ENCODE results near the gene JUNB. TPM values are rescaled to one million over a fixed set of nuclear protein-coding genes. Genes with fewer than 3 reads are reported as not detected.

Gene JUNB
- total RNA-seq, 1 experiment from 2014 or later, result 76.8 TPM

DNA sequence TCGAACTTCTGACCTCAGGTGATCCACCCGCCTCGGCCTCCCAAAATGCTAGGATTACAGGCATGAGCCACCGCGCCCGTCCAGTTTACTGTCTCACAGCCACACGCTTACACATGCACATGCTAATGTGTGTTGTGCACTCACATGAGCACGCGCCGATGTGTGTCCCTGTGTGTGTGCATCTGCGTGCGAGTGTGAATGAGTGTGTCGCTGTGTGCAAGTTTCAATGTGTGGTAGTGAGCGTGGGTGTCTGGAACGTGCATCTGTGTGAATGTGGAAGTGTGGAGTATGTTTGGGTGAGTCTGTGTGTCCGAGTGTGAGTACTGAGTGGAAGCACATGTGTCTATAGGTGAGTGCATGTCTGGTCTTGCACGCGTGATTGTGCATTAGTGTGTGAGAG is 51.2 kb downstream of the JUNB start:
- no peak for DNase-seq (ENCODE audit: low read depth)

Other genes starting within 250 kb of the JUNB start
- 5.5 and 6.0 TPM in 2 replicates for gene ZNF564, start 240.0 kb upstream of the JUNB start, total RNA-seq (2014; rRNA removed)
- gene ZNF490, start 180.7 kb upstream of the JUNB start, total RNA-seq (2014; rRNA removed), result 6.4 and 10.3 TPM in 2 replicates
- gene ZNF791, start 180.6 kb upstream of the JUNB start, total RNA-seq (2014; rRNA removed), result 8.4 and 11.5 TPM in 2 replicates
- gene MAN2B1, start 124.7 kb upstream of the JUNB start, total RNA-seq (2014; rRNA removed), result 48.1 and 73.8 TPM in 2 replicates
- 9.1 and 10.0 TPM in 2 replicates for gene WDR83, start 124.7 kb upstream of the JUNB start, total RNA-seq (2014; rRNA removed)
- 106 and 109 TPM in 2 replicates for gene DHPS, start 109.6 kb upstream of the JUNB start, total RNA-seq (2014; rRNA removed)
- not detected in 2 replicates for gene GNG14, start 103.5 kb upstream of the JUNB start, total RNA-seq (2014; rRNA removed)
- gene FBXW9, start 94.9 kb upstream of the JUNB start, total RNA-seq (2014; rRNA removed), result 8.1 and 8.7 TPM in 2 replicates
- 41.0 and 56.0 TPM in 2 replicates for gene TNPO2, start 67.6 kb upstream of the JUNB start, total RNA-seq (2014; rRNA removed)
- 372 and 446 TPM in 2 replicates for gene TRIR, start 56.8 kb upstream of the JUNB start, total RNA-seq (2014; rRNA removed)
- gene GET3, start 54.0 kb upstream of the JUNB start, total RNA-seq (2014; rRNA removed), result 136 and 155 TPM in 2 replicates
- 0.45 and 0.98 TPM in 2 replicates for gene BEST2, start 39.7 kb upstream of the JUNB start, total RNA-seq (2014; rRNA removed)
- gene HOOK2, start 15.9 kb upstream of the JUNB start, total RNA-seq (2014; rRNA removed), result 15.2 and 20.3 TPM in 2 replicates
- gene PRDX2, start 10.3 kb downstream of the JUNB start, total RNA-seq (2014; rRNA removed), result 101 and 124 TPM in 2 replicates
- not detected in 2 replicates for gene THSD8, start 10.6 kb downstream of the JUNB start, total RNA-seq (2014; rRNA removed)
- 56.2 and 59.5 TPM in 2 replicates for gene RNASEH2A, start 15.1 kb downstream of the JUNB start, total RNA-seq (2014; rRNA removed)
- gene RTBDN, start 43.1 kb downstream of the JUNB start, total RNA-seq (2014; rRNA removed), result not detected in 2 replicates
- gene MAST1, start 47.0 kb downstream of the JUNB start, total RNA-seq (2014; rRNA removed), result 0.13 TPM in 1 of 2 replicates, not detected in the other
- gene DNASE2, start 90.0 kb downstream of the JUNB start, total RNA-seq (2014; rRNA removed), result 17.2 and 18.9 TPM in 2 replicates
- gene KLF1, start 95.7 kb downstream of the JUNB start, total RNA-seq (2014; rRNA removed), result not detected in 2 replicates
- 24.6 and 31.9 TPM in 2 replicates for gene GCDH, start 99.7 kb downstream of the JUNB start, total RNA-seq (2014; rRNA removed)
- gene SYCE2, start 127.8 kb downstream of the JUNB start, total RNA-seq (2014; rRNA removed), result 0.17 TPM in 1 of 2 replicates, not detected in the other
- 64.0 and 77.4 TPM in 2 replicates for gene FARSA, start 142.2 kb downstream of the JUNB start, total RNA-seq (2014; rRNA removed)
- 1,263 and 1,378 TPM in 2 replicates for gene CALR, start 147.1 kb downstream of the JUNB start, total RNA-seq (2014; rRNA removed)
- gene RAD23A, start 154.4 kb downstream of the JUNB start, total RNA-seq (2014; rRNA removed), result 158 and 176 TPM in 2 replicates
- 59.3 and 71.9 TPM in 2 replicates for gene GADD45GIP1, start 165.7 kb downstream of the JUNB start, total RNA-seq (2014; rRNA removed)
- 0.06 TPM in 1 of 2 replicates, not detected in the other for gene DAND5, start 178.1 kb downstream of the JUNB start, total RNA-seq (2014; rRNA removed)
- gene NFIX, start 204.0 kb downstream of the JUNB start, total RNA-seq (2014; rRNA removed), result 9.2 and 13.9 TPM in 2 replicates

All from LHCN-M2 (cell line).